ENCODE data around the gene CDC14B.
"Not testable (repeated sequence)": the region's sequence is repeated elsewhere in the genome, so short reads cannot be mapped to it uniquely, and the experiment has no call there.

The CDC14B gene

DNA sequence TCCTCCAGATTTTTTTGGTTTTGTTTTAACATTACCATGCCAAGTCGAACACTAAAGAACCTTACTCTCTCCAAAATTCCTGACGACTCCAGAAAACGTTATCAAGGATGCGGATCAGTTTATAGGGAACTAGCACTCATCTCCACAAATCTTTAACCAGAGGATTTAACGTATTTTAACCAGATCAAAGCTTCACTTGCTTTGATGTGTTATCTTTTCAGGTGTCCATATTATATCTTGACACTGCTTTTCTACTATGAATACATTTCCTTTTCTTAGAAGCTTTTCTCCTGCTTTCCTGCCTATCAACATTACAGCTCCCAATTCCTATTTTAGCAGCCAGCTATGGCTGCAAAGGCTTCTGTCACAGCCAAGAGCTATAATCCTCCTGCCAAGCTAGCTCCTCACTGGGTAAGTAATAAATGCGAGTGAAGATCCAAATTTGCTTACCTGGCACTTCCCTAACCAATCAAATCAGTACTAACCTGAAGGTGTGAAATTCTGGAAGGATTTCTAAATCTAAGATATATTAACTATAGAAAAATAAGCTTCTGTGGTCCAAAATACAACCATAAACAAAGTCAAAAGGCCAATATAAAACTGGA lies 60.2 kb downstream of the CDC14B start:
- Histone ChIP-seq H3K27ac (ENCODE audit: low read depth, low read length) (no peak overlapping the region), H2AFZ (ENCODE audit: low read length, unreplicated experiment) (no peak overlapping the region), H3K27me3 (ENCODE audit: insufficient read depth, low read length) (no peaks in the 10 kb centered on the region), H3K36me3 (ENCODE audit: insufficient read depth, low read length) (no peaks in the 10 kb centered on the region), H3K4me1 (ENCODE audit: control insufficient read depth, insufficient read depth, low read length, unreplicated experiment) (peaks cover 23% of the 10 kb centered on the region), H3K4me3 (ENCODE audit: low read depth, low read length) (no peak overlapping the region), H3K79me2 (ENCODE audit: control insufficient read depth, insufficient read depth, low read length, unreplicated experiment) (no peaks in the 10 kb centered on the region)

DNA sequence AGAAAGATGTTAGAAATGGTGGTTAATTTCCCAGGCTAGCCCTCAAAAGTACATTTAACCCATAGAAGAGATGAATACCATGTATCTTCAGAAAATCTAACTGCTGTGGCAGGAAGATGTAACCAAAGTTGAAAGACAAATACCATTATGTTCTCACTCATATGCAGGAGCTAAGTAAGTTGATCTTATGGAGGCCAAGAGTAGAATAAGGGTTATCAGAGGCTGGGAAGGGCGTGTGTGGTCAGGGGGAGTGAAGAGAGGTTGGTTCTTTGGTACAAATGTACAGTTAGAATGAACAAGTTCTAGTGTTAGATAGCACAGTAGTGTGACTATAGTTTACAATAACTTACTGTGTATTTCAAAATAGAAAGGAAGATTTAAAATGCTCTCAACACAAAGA lies 61.7 kb downstream of the CDC14B start:
- no peaks in the 10 kb centered on the region for H3K27me3 ChIP-seq (ENCODE audit: insufficient read depth, low read length)
- no peaks in the 10 kb centered on the region for H3K36me3 ChIP-seq (ENCODE audit: insufficient read depth, low read length)
- peaks cover 36% of the 10 kb centered on the region for H3K4me1 ChIP-seq (ENCODE audit: control insufficient read depth, insufficient read depth, low read length, unreplicated experiment)
- H3K4me3 ChIP-seq (ENCODE audit: low read depth, low read length): no peak overlapping the region
- no peaks in the 10 kb centered on the region for H3K79me2 ChIP-seq (ENCODE audit: control insufficient read depth, insufficient read depth, low read length, unreplicated experiment)
- H2AFZ ChIP-seq (ENCODE audit: low read length, unreplicated experiment): no peak overlapping the region
- H3K27ac ChIP-seq (ENCODE audit: low read depth, low read length): no peak overlapping the region

DNA sequence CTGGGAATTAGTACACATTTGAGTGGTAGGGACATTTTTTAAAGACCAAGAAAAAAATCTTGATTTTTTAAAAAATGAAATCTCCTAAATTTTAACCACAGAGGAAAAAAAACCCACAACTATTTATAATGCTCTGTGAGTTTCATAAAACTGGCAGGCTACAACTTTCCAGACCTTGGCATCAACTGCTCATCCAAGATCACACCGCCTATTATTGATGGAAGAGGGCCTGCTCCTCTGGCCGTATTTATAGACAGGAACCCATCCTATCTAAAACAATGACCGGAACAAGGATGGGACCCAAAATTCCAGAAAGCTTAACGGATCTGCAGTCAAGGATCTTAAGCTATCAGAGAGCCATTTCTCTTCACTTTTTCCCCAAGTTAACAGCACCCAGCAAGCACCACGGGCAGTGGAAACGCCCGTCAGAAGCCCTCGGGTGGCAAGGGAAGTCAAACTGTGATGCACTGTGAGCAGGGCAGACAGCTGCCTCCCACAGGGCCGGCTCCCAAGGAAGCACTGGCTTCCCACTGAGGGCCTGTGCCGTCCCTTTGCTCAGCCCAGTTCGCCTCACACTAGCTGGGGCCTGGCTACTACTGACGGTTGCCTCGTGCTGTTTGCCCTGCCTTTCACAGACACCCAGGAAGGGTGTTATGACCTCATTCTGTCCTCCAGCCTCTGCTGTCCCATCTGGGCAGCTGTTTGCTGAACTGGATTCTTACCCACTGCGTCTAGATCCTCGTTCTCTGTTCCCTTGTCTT lies 62.8 kb downstream of the CDC14B start:
- no peaks in the 10 kb centered on the region for H3K27me3 ChIP-seq (ENCODE audit: insufficient read depth, low read length)
- no peaks in the 10 kb centered on the region for H3K79me2 ChIP-seq (ENCODE audit: control insufficient read depth, insufficient read depth, low read length, unreplicated experiment)
- peaks cover 46% of the 10 kb centered on the region for H3K4me1 ChIP-seq (ENCODE audit: control insufficient read depth, insufficient read depth, low read length, unreplicated experiment)
- H3K36me3 ChIP-seq (ENCODE audit: insufficient read depth, low read length): no peaks in the 10 kb centered on the region
- H3K4me3 ChIP-seq (ENCODE audit: low read depth, low read length): peak overlapping the region; percentile 37; the same call in 1 of the 2 replicates
- H2AFZ ChIP-seq (ENCODE audit: low read length, unreplicated experiment): peak overlapping the region; percentile 73
- peak overlapping the region; percentile 3; the same call in 1 of the 2 replicates for H3K27ac ChIP-seq (ENCODE audit: low read depth, low read length)

DNA sequence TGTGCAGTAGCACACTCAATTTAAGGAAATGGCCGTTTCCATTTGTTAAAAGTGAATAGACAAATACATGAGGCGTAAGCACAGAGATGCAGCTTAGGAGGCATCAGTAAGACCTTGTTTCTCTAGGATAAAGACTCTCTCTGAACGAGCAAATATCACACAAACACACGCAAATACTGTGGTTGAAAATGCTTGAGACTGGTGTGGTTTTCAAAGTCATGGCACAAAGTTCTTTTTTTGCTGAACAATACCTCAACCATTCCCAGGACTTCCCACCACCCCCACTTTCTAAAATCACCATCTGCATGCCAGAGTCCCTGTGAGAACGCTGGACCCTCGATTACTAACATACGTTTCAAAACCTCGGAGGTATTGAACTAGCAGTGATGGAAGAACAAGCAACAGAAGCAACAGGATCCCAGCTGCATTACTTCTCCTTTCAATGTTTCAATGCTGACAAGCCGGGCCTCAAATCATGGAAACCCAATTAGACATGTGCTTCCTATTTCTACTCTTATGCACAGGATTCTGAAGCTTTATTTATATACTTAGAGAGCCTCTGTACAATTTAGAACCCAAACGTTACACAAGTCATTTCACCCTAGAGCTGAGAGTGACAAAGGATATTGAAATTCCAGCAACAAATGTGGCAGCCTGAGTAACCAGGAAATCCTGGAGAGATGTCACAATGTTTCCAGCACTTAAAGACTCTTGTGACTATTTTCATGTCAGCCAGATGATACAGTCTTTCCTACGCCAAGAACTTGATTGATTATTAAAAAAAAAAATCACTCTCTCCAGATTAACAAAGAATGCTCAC lies 63.9 kb downstream of the CDC14B start:
- no peaks in the 10 kb centered on the region for H3K36me3 ChIP-seq (ENCODE audit: insufficient read depth, low read length)
- H3K27me3 ChIP-seq (ENCODE audit: insufficient read depth, low read length): no peaks in the 10 kb centered on the region
- H2AFZ ChIP-seq (ENCODE audit: low read length, unreplicated experiment): peak overlapping the region; percentile 65
- no peaks in the 10 kb centered on the region for H3K79me2 ChIP-seq (ENCODE audit: control insufficient read depth, insufficient read depth, low read length, unreplicated experiment)
- peaks cover 46% of the 10 kb centered on the region for H3K4me1 ChIP-seq (ENCODE audit: control insufficient read depth, insufficient read depth, low read length, unreplicated experiment)
- peak overlapping the region; percentile 88 for H3K27ac ChIP-seq (ENCODE audit: low read depth, low read length)
- H3K4me3 ChIP-seq (ENCODE audit: low read depth, low read length): peak overlapping the region; percentile 29; the same call in 1 of the 2 replicates

DNA sequence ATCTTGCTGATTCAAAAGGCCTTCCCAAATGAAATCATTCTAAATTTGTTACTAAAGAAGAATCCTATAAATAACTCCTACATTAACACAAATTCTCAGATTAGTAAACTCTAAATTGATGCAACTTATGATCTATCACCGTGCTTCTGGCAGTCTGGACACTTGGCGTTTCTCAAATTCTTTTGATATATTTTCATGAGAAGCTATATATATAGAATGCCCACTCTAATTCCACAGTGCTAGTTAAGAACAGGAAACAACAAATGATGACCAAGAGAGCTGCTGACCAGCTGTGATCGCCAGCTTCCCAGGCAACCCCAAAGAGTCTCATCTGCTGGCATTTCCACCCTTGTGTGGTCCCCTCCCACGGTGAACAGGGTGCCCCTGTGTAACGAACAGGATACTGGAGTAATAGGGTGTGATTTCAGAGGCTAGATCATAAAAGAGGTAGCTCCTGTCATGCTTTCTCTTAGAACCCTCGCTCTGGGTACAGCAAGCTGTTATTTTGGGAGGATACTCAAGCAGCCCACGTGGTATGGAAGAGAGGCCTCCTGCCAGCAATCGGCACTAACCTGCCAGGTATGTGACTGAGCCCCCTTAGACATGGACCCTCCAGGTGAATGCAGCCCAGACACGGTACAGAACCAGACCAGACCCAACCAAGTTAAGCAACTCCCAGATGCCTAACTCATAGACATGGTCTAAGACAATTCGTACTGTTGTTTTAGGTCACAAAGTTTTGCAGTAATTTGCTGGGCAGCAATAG lies 64.7 kb downstream of the CDC14B start:
- no peaks in the 10 kb centered on the region for H3K27me3 ChIP-seq (ENCODE audit: insufficient read depth, low read length)
- no peaks in the 10 kb centered on the region for H3K79me2 ChIP-seq (ENCODE audit: control insufficient read depth, insufficient read depth, low read length, unreplicated experiment)
- peak overlapping the region; percentile 88 for H3K27ac ChIP-seq (ENCODE audit: low read depth, low read length)
- H3K36me3 ChIP-seq (ENCODE audit: insufficient read depth, low read length): no peaks in the 10 kb centered on the region
- peaks cover 46% of the 10 kb centered on the region for H3K4me1 ChIP-seq (ENCODE audit: control insufficient read depth, insufficient read depth, low read length, unreplicated experiment)
- peak overlapping the region; percentile 29; the same call in 1 of the 2 replicates for H3K4me3 ChIP-seq (ENCODE audit: low read depth, low read length)
- peak overlapping the region; percentile 19 for H2AFZ ChIP-seq (ENCODE audit: low read length, unreplicated experiment)

DNA sequence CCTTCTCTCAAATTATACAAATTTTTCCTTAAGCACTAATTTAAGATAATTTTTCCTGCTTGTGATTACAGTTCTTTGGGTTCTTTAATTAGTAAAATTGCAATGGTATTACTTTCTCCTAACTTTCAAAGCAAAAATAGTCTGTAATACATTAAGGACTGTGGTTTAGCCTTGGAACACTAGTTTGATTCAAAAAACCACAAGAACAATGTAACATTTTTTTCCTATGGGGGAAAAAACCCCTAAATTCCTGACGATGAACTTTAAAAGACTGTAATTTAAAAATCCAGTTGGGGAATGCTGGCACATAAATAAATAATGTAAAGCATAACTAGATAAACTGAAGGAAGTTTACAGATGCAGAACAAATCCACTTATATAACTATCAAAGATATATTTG lies 65.3 kb downstream of the CDC14B start:
- H3K36me3 ChIP-seq (ENCODE audit: insufficient read depth, low read length): no peaks in the 10 kb centered on the region
- peak overlapping the region; percentile 88 for H3K27ac ChIP-seq (ENCODE audit: low read depth, low read length)
- H3K4me1 ChIP-seq (ENCODE audit: control insufficient read depth, insufficient read depth, low read length, unreplicated experiment): peaks cover 46% of the 10 kb centered on the region
- H3K79me2 ChIP-seq (ENCODE audit: control insufficient read depth, insufficient read depth, low read length, unreplicated experiment): no peaks in the 10 kb centered on the region
- peak overlapping the region; percentile 66 for H2AFZ ChIP-seq (ENCODE audit: low read length, unreplicated experiment)
- no peaks in the 10 kb centered on the region for H3K27me3 ChIP-seq (ENCODE audit: insufficient read depth, low read length)
- peak overlapping the region; percentile 29; the same call in 1 of the 2 replicates for H3K4me3 ChIP-seq (ENCODE audit: low read depth, low read length)

DNA sequence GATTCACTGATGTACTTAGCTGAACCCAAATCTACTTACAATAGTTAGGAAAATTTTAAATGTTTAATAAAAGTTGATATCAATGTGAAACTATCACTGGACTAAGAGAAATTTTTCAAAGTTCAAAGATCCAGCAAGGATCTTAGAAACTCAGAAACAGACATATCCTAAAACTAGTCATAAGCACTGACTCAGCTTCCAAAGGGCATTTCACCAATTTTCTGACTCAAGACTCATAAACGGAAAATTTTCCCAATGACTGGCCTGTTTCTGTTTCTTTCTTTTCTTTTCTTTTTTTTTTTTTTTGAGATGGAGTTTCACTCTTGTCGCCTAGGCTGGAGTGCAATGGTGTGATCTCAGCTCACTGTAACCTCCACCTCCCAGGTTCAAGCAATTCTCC lies 66.6 kb downstream of the CDC14B start:
- peaks cover 46% of the 10 kb centered on the region for H3K4me1 ChIP-seq (ENCODE audit: control insufficient read depth, insufficient read depth, low read length, unreplicated experiment)
- H3K36me3 ChIP-seq (ENCODE audit: insufficient read depth, low read length): no peaks in the 10 kb centered on the region
- H2AFZ ChIP-seq (ENCODE audit: low read length, unreplicated experiment): peak overlapping the region; percentile 66
- peak overlapping the region; percentile 88 for H3K27ac ChIP-seq (ENCODE audit: low read depth, low read length)
- H3K27me3 ChIP-seq (ENCODE audit: insufficient read depth, low read length): no peaks in the 10 kb centered on the region
- H3K79me2 ChIP-seq (ENCODE audit: control insufficient read depth, insufficient read depth, low read length, unreplicated experiment): no peaks in the 10 kb centered on the region
- no peak overlapping the region for H3K4me3 ChIP-seq (ENCODE audit: low read depth, low read length)

DNA sequence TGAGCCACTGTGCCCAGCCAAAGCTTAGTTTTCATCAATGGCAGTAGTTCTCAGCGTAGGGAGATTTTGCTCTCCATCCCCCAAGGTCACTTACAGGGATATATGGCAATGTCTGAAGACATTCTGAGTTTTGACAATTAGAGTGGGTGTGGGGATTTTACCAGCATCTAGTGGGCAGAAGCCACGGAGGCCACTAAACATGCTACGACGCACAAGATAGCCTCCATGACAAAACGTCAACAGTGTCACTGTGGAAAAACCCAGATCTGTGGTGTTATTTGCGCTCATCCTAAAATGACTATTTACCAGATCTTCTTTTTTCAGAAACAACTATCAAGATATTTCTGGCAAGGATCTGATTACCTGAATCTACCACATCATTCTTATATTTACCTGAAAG lies 68.2 kb downstream of the CDC14B start:
- Histone ChIP-seq H3K36me3 (ENCODE audit: insufficient read depth, low read length) (no peaks in the 10 kb centered on the region), H3K27ac (ENCODE audit: low read depth, low read length) (no peak overlapping the region), H3K4me1 (ENCODE audit: control insufficient read depth, insufficient read depth, low read length, unreplicated experiment) (peaks cover 41% of the 10 kb centered on the region), H3K4me3 (ENCODE audit: low read depth, low read length) (no peak overlapping the region), H3K27me3 (ENCODE audit: insufficient read depth, low read length) (no peaks in the 10 kb centered on the region), H2AFZ (ENCODE audit: low read length, unreplicated experiment) (no peak overlapping the region), H3K79me2 (ENCODE audit: control insufficient read depth, insufficient read depth, low read length, unreplicated experiment) (no peaks in the 10 kb centered on the region)

DNA sequence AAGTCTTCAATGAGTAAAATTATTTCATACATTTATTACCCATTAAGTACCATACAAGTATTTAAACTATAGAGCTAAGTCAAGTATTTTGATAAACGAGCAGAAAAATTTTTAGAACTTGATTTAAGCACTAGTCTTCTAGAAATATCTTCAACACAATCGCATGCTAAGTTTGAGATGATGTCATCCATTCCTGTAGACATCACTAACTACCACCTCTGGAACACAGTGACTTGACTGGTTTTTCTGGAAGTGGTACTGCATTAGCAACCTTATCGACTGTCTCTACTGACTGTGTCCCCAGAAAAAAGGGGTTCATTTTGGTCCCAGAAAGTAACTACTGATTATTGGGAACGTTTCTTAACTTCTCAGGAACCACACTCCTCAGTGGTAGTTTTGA lies 69.0 kb downstream of the CDC14B start:
- Histone ChIP-seq H3K27me3 (ENCODE audit: insufficient read depth, low read length) (no peaks in the 10 kb centered on the region), H3K79me2 (ENCODE audit: control insufficient read depth, insufficient read depth, low read length, unreplicated experiment) (no peaks in the 10 kb centered on the region), H2AFZ (ENCODE audit: low read length, unreplicated experiment) (no peak overlapping the region), H3K36me3 (ENCODE audit: insufficient read depth, low read length) (no peaks in the 10 kb centered on the region), H3K27ac (ENCODE audit: low read depth, low read length) (no peak overlapping the region), H3K4me3 (ENCODE audit: low read depth, low read length) (no peak overlapping the region), H3K4me1 (ENCODE audit: control insufficient read depth, insufficient read depth, low read length, unreplicated experiment) (peaks cover 34% of the 10 kb centered on the region)

DNA sequence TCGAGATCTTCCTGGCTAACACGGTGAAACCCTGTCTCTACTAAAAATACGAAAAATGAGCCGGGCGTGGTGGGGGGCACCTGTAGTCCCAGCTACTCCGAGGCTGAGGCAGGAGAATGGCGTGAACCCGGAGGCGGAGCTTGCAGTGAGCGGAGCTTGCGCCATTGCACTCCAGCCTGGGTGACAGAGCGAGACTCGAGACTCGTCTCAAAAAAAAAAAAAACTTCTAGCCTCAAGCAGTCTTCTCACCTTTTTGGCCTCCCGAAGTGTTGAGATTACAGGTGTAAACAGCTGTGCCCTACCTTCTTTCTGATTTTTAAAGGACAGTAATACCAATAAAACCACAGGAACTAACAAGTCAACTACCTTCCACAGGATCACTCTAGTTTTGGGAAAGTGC lies 76.5 kb downstream of the CDC14B start:
- H3K79me2 ChIP-seq (ENCODE audit: control insufficient read depth, insufficient read depth, low read length, unreplicated experiment); H3K4me3 ChIP-seq (ENCODE audit: low read depth, low read length); H3K36me3 ChIP-seq (ENCODE audit: insufficient read depth, low read length); H3K4me1 ChIP-seq (ENCODE audit: control insufficient read depth, insufficient read depth, low read length, unreplicated experiment); H3K27me3 ChIP-seq (ENCODE audit: insufficient read depth, low read length); H3K27ac ChIP-seq (ENCODE audit: low read depth, low read length); H2AFZ ChIP-seq (ENCODE audit: low read length, unreplicated experiment): not testable (repeated sequence)
